GM23338 (cell line): Measurements from ENCODE around the gene KRTAP4-4. TPM values are rescaled to one million over a fixed set of nuclear protein-coding genes. Genes with fewer than 3 reads are reported as not detected.
"Not testable (repeated sequence)": the region's sequence is repeated elsewhere in the genome, so short reads cannot be mapped to it uniquely, and the experiment has no call there.

Experiments
- ATAC-seq: fragments of 200-7000 bp; cut with Tn5 transposase; 3 replicates; pipeline ENCODE4 v1.9.1; 2020
- DNase-seq: peaks from one replicate; pipeline ENCODE4 v3.0.0-alpha.2; 2015; ENCODE audit warnings: low spot score
- H2AFZ ChIP-seq: fragments of 200-600 bp; sonication (generic); 2 replicates; pipeline ENCODE4 v1.8.0; 2016; ENCODE audit warnings: antibody characterized with exemption, mild to moderate bottlenecking, moderate library complexity
- H3F3A ChIP-seq: fragments of 200-600 bp; sonication (generic); replicated peaks from 2 replicates; pipeline ENCODE4 v1.8.0; 2017; ENCODE audit warnings: antibody characterized with exemption, mixed run types, low read depth
- H3K27ac ChIP-seq: fragments of 200-600 bp; sonication (generic); 2 replicates; pipeline ENCODE4 v1.6.1; 2016; ENCODE audit warnings: low read depth
- H3K27me3 ChIP-seq: fragments of 200-600 bp; sonication (generic); 2 replicates; pipeline ENCODE4 v1.8.0; 2016; ENCODE audit warnings: mild to moderate bottlenecking, mixed run types, moderate library complexity; ENCODE audit not compliant: insufficient read depth
- H3K36me3 ChIP-seq: fragments of 200-600 bp; sonication (generic); 2 replicates; pipeline ENCODE4 v1.8.0; 2016; ENCODE audit warnings: mild to moderate bottlenecking; ENCODE audit not compliant: insufficient read depth
- H3K4me1 ChIP-seq: fragments of 200-600 bp; sonication (generic); 2 replicates; pipeline ENCODE4 v1.8.0; 2016; ENCODE audit warnings: mild to moderate bottlenecking, moderate library complexity; ENCODE audit not compliant: insufficient read depth
- H3K4me2 ChIP-seq: fragments of 200-600 bp; sonication (generic); 2 replicates; pipeline ENCODE4 v1.7.1; 2017; ENCODE audit warnings: mixed run types
- H3K4me3 ChIP-seq: fragments of 200-600 bp; sonication (generic); 2 replicates; pipeline ENCODE4 v1.6.1; 2016; ENCODE audit warnings: mixed run types
- H3K79me2 ChIP-seq: fragments of 200-600 bp; sonication (generic); replicated peaks from 2 replicates; pipeline ENCODE4 v1.8.0; 2017; ENCODE audit warnings: mild to moderate bottlenecking; ENCODE audit not compliant: insufficient read depth
- H3K9me2 ChIP-seq: fragments of 200-600 bp; sonication (generic); 2 replicates; pipeline ENCODE4 v1.8.0; 2017; ENCODE audit not compliant: insufficient read depth
- H4K20me1 ChIP-seq: fragments of 200-600 bp; sonication (generic); replicated peaks from 2 replicates; pipeline ENCODE4 v1.8.0; 2017; ENCODE audit warnings: mild to moderate bottlenecking; ENCODE audit not compliant: insufficient read depth
- H3K27ac Mint-ChIP-seq: 2 replicates; pipeline ENCODE4 v1.8.0; 2020; ENCODE audit warnings: inconsistent platforms, mild to moderate bottlenecking, moderate library complexity, mixed read lengths
- H3K27me3 Mint-ChIP-seq: 3 replicates; pipeline ENCODE4 v1.8.0; 2022; ENCODE audit warnings: low read depth, mild to moderate bottlenecking, moderate library complexity, mixed read lengths, inconsistent platforms; ENCODE audit not compliant: insufficient read depth, poor library complexity
- H3K36me3 Mint-ChIP-seq: 3 replicates; pipeline ENCODE4 v1.8.0; 2021; ENCODE audit warnings: low read depth, mild to moderate bottlenecking, inconsistent platforms, moderate library complexity, mixed read lengths
- H3K4me1 Mint-ChIP-seq: 3 replicates; pipeline ENCODE4 v1.8.0; 2020; ENCODE audit warnings: mild to moderate bottlenecking, inconsistent platforms, mixed read lengths
- H3K4me3 Mint-ChIP-seq: 3 replicates; pipeline ENCODE4 v1.8.0; 2021; ENCODE audit warnings: moderate library complexity, mild to moderate bottlenecking, inconsistent platforms, mixed read lengths
- H3K9me3 Mint-ChIP-seq: 3 replicates; pipeline ENCODE4 v1.8.0; 2020; ENCODE audit warnings: moderate library complexity, mild to moderate bottlenecking, inconsistent platforms, mixed read lengths
- CTCF ChIP-seq, 2 experiments: fragments of 200-600 bp in 1 of 2; sonication (generic) in 1 of 2; conservative IDR thresholded peaks; 2 replicates each; pipeline versions ENCODE4 v1.5.1 to v1.6.1; 2016 to 2017; ENCODE audit warnings: antibody characterized with exemption in 2 of 2, low read depth in 2 of 2, mild to moderate bottlenecking in 2 of 2, moderate library complexity in 1 of 2
- EZH2 ChIP-seq: fragments of 200-600 bp; sonication (generic); IDR thresholded peaks from one replicate; pipeline ENCODE4 v1.8.0; 2017; ENCODE audit warnings: antibody characterized with exemption, mild to moderate bottlenecking, low read depth; ENCODE audit not compliant: unreplicated experiment
- NANOG ChIP-seq: IDR thresholded peaks from 2 replicates; pipeline ENCODE4 v1.6.1; 2016; ENCODE audit warnings: antibody characterized with exemption, borderline replicate concordance
- STAT1 ChIP-seq: IDR thresholded peaks from one replicate; pipeline ENCODE4 v1.6.1; 2016; ENCODE audit warnings: antibody characterized with exemption; ENCODE audit not compliant: unreplicated experiment
- ZNF114 ChIP-seq: fragments of 250-450 bp; sonication (Bioruptor Pico); IDR thresholded peaks from 2 replicates; pipeline ENCODE4 v1.5.0; 2020; ENCODE audit warnings: mild to moderate bottlenecking, moderate library complexity
- ZNF331 ChIP-seq: fragments of 250-450 bp; sonication (Bioruptor Pico); IDR thresholded peaks from 2 replicates; pipeline ENCODE4 v1.5.0; 2020; ENCODE audit warnings: low read depth, mild to moderate bottlenecking, moderate library complexity
- ZNF462 ChIP-seq: fragments of 250-450 bp; sonication (Bioruptor Pico); IDR thresholded peaks from 2 replicates; pipeline ENCODE4 v1.5.0; 2020; ENCODE audit warnings: mild to moderate bottlenecking, moderate library complexity
- polyA plus RNA-seq: library from polyadenylated mRNA; unstranded; fragments of >200 nt; fragmentation: Nextera tagmentation; extraction: Ambion mirVana; gene quantifications from 2 replicates; pipeline ENCODE4 v1.2.1, GENCODE V29; 2016
- total RNA-seq: library from RNA; depleted of rRNA; stranded (reverse); fragments of >200 nt; shearing (Covaris generic); gene quantifications from 2 replicates; pipeline ENCODE4 v1.2.3, GENCODE V29; 2014

The KRTAP4-4 gene
- total and polyA plus RNA-seq, 2 experiments from 2014 or later, result not detected

DNA sequence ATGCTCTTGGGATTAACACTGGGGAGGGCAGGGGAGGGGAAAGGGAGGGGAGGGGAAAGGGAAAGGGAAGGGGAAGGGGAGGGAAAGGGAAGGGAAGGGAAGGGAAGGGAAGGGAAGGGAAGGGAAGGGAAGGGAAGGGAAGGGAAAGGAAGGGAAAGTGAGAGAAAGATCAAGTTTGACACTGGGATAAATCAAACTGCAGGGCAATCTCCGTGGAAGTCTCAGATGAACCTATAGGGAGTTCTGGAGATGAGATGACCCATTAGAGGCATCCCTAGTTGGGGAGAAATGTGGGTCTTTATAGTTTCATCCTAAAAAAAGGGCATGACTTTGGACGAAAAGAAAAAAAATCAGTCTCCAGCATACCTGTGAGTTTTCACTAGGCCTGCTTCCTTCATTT lies 38.8 kb downstream of the KRTAP4-4 start:
- Histone ChIP-seq H3K36me3 (no peaks in the 10 kb centered on the region; the same call in 1 of the 2 replicates), H3K79me2 (no peaks in the 10 kb centered on the region), H4K20me1 (no peaks in the 10 kb centered on the region), H2AFZ (no peak overlapping the region), H3K4me1 (no peaks in the 10 kb centered on the region), H3K4me2 (no peak overlapping the region), H3K9me2 (no peaks in the 10 kb centered on the region), H3K27me3 (no peaks in the 10 kb centered on the region), H3K27ac (no peak overlapping the region), H3F3A (no peaks in the 10 kb centered on the region), H3K4me3 (no peak overlapping the region)
- no peaks in the 10 kb centered on the region; the same call in 1 of the 3 replicates for H3K9me3 Mint-ChIP-seq
- H3K4me1 Mint-ChIP-seq, result peaks cover 20% of the 10 kb centered on the region
- TF ChIP-seq ZNF114 (no peak), STAT1 (no peak), EZH2 (no peak), CTCF (conservative IDR thresholded peaks at IDR 0.05; ENCODE audit: low read depth in 2 of 2) (no peak), ZNF462 (CRISPR knock-in tag) (no peak), ZNF331 (CRISPR knock-in tag) (no peak), NANOG (no peak)
- DNase-seq (no peak), ATAC-seq (no peak)
- H3K4me3 Mint-ChIP-seq, result no peak overlapping the region
- H3K27ac Mint-ChIP-seq, result no peak overlapping the region
- peaks cover 6% of the 10 kb centered on the region for H3K27me3 Mint-ChIP-seq
- H3K36me3 Mint-ChIP-seq, result no peaks in the 10 kb centered on the region; the same call in 2 of the 3 replicates

GRCh38 chr17:41119696-41120690 lies 40.6 kb downstream of the KRTAP4-4 start:
- not testable (repeated sequence) for H3K27me3 Mint-ChIP-seq, H3K9me2 ChIP-seq, H3K27ac ChIP-seq, H3K79me2 ChIP-seq, H3F3A ChIP-seq, DNase-seq, H3K4me3 Mint-ChIP-seq, H3K9me3 Mint-ChIP-seq, H3K36me3 Mint-ChIP-seq, H2AFZ ChIP-seq, H3K27ac Mint-ChIP-seq, H3K27me3 ChIP-seq, H3K4me1 ChIP-seq, H3K36me3 ChIP-seq, H4K20me1 ChIP-seq, H3K4me2 ChIP-seq, ATAC-seq, H3K4me3 ChIP-seq
- H3K4me1 Mint-ChIP-seq, result peaks cover 33% of the 10 kb centered on the region
